ENCODE results near the gene AHCYL2. TPM values are rescaled to one million over a fixed set of nuclear protein-coding genes. Genes with fewer than 3 reads are reported as not detected.

AHCYL2 gene
- total RNA-seq, 2 donors from 2014 or later: 30.8 to 31.4 TPM

DNA sequence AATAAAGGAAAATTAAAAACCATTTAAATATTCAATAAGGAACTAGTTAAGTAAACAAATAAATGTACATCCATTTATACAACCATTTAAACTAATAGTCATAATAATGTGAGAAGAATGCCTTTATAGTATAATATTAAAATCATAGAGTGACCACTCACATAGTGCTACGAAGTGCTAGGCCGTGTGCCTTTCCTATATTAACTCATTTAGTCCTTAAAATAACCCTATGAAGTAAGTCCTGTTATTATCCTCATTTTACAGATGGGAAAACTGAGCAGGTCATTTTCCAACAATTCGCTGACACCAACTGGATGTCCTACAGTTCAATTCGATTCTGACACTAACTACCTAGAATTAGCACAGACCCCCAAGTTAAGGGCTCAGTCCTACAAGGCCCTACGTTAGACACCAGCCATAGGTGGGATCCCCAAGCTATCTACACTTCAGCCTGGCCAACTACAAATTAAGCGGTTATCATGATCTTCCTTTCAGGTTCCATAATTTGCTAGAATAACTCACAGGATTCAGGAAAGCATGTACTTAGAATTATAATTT, 213.5 kb downstream of the AHCYL2 start:
- Histone ChIP-seq H3K27me3 (ENCODE audit: control insufficient read depth, insufficient read depth, low read length, poor library complexity, severe bottlenecking) (no peaks in the 10 kb centered on the region), H3K4me1 (ENCODE audit: control insufficient read depth, insufficient read depth, low read length) (peaks cover 3% of the 10 kb centered on the region), H3K9ac (ENCODE audit: extremely low read depth, low read length, poor library complexity, severe bottlenecking) (no peak overlapping the region), H3K4me3 (ENCODE audit: low read length) (no peak overlapping the region), H3K36me3 (ENCODE audit: control insufficient read depth, insufficient read depth, low read length) (peaks cover 4% of the 10 kb centered on the region), H3K9me3 (ENCODE audit: control insufficient read depth, low read length) (no peaks in the 10 kb centered on the region), H3K27ac (ENCODE audit: low read depth, low read length) (no peak overlapping the region)
- peaks cover 5% of the 10 kb centered on the region for H3K36me3 Mint-ChIP-seq (ENCODE audit: low read depth)
- WGBS, 2 experiments (ENCODE audit: insufficient coverage in 1 of 2, insufficient read length in 1 of 2): 98% methylated on average over 4 to 6 of the region's 6 CpGs
- H3K4me1 Mint-ChIP-seq: peaks cover 17% of the 10 kb centered on the region
- no peaks in the 10 kb centered on the region for H3K27me3 Mint-ChIP-seq (ENCODE audit: insufficient read depth)
- H3K27ac Mint-ChIP-seq: no peak overlapping the region
- DNase-seq: no peak
- no peaks in the 10 kb centered on the region for H3K9me3 Mint-ChIP-seq
- H3K4me3 Mint-ChIP-seq: no peak overlapping the region
- TF ChIP-seq, protein P1, sequence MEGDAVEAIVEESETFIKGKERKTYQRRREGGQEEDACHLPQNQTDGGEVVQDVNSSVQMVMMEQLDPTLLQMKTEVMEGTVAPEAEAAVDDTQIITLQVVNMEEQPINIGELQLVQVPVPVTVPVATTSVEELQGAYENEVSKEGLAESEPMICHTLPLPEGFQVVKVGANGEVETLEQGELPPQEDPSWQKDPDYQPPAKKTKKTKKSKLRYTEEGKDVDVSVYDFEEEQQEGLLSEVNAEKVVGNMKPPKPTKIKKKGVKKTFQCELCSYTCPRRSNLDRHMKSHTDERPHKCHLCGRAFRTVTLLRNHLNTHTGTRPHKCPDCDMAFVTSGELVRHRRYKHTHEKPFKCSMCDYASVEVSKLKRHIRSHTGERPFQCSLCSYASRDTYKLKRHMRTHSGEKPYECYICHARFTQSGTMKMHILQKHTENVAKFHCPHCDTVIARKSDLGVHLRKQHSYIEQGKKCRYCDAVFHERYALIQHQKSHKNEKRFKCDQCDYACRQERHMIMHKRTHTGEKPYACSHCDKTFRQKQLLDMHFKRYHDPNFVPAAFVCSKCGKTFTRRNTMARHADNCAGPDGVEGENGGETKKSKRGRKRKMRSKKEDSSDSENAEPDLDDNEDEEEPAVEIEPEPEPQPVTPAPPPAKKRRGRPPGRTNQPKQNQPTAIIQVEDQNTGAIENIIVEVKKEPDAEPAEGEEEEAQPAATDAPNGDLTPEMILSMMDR (conservative IDR thresholded peaks at IDR 0.05): no peak

DNA sequence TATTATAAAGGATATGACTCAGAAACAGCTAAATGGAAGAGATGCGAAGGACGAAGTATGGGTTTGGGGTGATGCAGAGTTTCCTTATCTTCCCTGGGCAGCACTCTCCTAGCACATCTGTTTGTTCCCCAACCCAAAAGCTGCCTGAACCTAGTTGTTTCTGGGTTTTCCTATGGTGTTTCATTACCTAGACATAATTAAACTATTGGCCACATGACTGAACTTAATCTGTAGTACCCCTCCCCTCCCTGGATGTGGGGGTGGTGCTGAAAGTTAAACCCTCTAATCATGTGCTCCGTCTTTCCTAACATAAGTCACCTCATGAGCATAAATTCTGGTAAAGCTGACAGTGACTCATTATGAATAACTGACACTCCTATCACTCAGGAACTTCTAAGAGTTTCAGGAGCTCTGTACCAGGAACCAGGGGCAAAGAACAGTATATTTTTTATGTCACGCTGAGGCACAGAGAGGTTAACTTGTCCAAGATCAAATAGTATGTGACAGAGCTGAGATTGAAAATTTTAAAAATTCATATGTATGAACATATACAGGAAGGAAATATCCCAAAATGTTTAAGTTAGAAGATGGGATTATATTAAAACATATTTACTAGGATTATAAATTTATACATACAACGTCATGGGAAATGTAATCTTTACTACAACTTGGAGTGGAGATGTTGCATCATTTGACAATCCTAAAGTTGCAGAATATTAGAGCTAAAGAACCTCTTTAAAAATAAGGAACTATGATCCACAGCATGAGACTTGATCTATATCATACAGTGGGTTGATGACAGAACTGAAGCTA, 214.2 kb downstream of the AHCYL2 start:
- TF ChIP-seq, protein P1 (conservative IDR thresholded peaks at IDR 0.05): no peak
- Histone ChIP-seq H3K4me3 (ENCODE audit: low read length) (no peak overlapping the region), H3K4me1 (ENCODE audit: control insufficient read depth, insufficient read depth, low read length) (peaks cover 3% of the 10 kb centered on the region), H3K36me3 (ENCODE audit: control insufficient read depth, insufficient read depth, low read length) (peaks cover 4% of the 10 kb centered on the region), H3K27ac (ENCODE audit: low read depth, low read length) (no peak overlapping the region), H3K9ac (ENCODE audit: extremely low read depth, low read length, poor library complexity, severe bottlenecking) (no peak overlapping the region), H3K9me3 (ENCODE audit: control insufficient read depth, low read length) (no peaks in the 10 kb centered on the region), H3K27me3 (ENCODE audit: control insufficient read depth, insufficient read depth, low read length, poor library complexity, severe bottlenecking) (no peaks in the 10 kb centered on the region)
- Mint-ChIP-seq H3K4me3 (no peak overlapping the region), H3K4me1 (peaks cover 15% of the 10 kb centered on the region), H3K9me3 (no peaks in the 10 kb centered on the region), H3K36me3 (ENCODE audit: low read depth) (peaks cover 5% of the 10 kb centered on the region), H3K27ac (no peak overlapping the region), H3K27me3 (ENCODE audit: insufficient read depth) (no peaks in the 10 kb centered on the region)
- DNase-seq: no peak
- WGBS, 2 experiments (ENCODE audit: insufficient coverage in 1 of 2, insufficient read length in 1 of 2): 92 to 100% methylated on average over 1 to 4 of the region's 5 CpGs

- Mint-ChIP-seq H3K36me3 (ENCODE audit: low read depth) (peaks cover 14% of the 10 kb centered on the region), H3K9me3 (no peaks in the 10 kb centered on the region), H3K4me3 (no peak overlapping the region), H3K27ac (no peak overlapping the region), H3K4me1 (peaks cover 13% of the 10 kb centered on the region), H3K27me3 (ENCODE audit: insufficient read depth) (no peaks in the 10 kb centered on the region)
- Histone ChIP-seq H3K4me1 (ENCODE audit: control insufficient read depth, insufficient read depth, low read length) (peaks cover 3% of the 10 kb centered on the region), H3K9me3 (ENCODE audit: control insufficient read depth, low read length) (no peaks in the 10 kb centered on the region), H3K9ac (ENCODE audit: extremely low read depth, low read length, poor library complexity, severe bottlenecking) (no peak overlapping the region), H3K27me3 (ENCODE audit: control insufficient read depth, insufficient read depth, low read length, poor library complexity, severe bottlenecking) (no peaks in the 10 kb centered on the region), H3K36me3 (ENCODE audit: control insufficient read depth, insufficient read depth, low read length) (peaks cover 4% of the 10 kb centered on the region), H3K27ac (ENCODE audit: low read depth, low read length) (no peak overlapping the region), H3K4me3 (ENCODE audit: low read length) (no peak overlapping the region)
- 86 to 100% methylated on average over 3 of the region's 3 CpGs for WGBS, 2 experiments (ENCODE audit: insufficient coverage in 1 of 2, insufficient read length in 1 of 2)
- TF ChIP-seq, protein P1 (conservative IDR thresholded peaks at IDR 0.05): no peak
- DNase-seq: no peak
Measured at GRCh38 chr7:129439963-129440625, 215.3 kb downstream of the AHCYL2 start.

Data from endodermal cell (in vitro differentiated cells).